ENCODE measurements around the gene DRG2. TPM values are rescaled to one million over a fixed set of nuclear protein-coding genes. Genes with fewer than 3 reads are reported as not detected.

Gene DRG2
- total RNA-seq, 1 experiment from 2014 or later, result 52.0 TPM

DNA sequence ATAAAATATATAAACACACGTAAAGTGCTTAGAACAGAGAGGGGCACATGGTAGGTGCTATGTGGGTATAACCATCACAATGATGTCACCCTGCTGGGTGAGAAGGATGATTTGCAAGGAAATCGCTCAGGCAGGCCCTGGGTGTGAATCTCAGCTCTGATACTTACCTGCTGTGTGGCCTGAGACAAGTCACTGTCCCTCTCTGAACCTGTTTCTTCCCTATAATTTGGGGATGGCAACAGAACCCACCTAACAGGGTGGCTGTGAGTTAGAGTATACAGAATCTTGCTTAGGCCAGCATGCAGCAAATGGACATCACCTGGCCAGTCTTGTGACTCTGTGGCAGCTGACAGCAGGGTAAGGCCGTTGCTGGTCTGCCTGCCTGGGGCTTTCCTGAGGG is 59.2 kb downstream of the DRG2 start:
- Histone ChIP-seq H2AK5ac (ENCODE audit: insufficient read length, low read length) (no peak overlapping the region), H2BK15ac (ENCODE audit: low read depth, low read length) (no peak overlapping the region), H3K9me3 (ENCODE audit: control insufficient read depth, low read depth, low read length) (no peaks in the 10 kb centered on the region), H3K79me2 (ENCODE audit: insufficient read depth, low read length) (no peaks in the 10 kb centered on the region), H3K4ac (ENCODE audit: low read depth, low read length) (no peak overlapping the region), H3K9ac (ENCODE audit: extremely low read depth, insufficient read length, low read length) (no peak overlapping the region), H3K4me1 (ENCODE audit: insufficient read depth, low read length) (peaks cover 3% of the 10 kb centered on the region; the same call in 1 of the 2 replicates), H2BK12ac (ENCODE audit: insufficient read length, low read depth, low read length) (no peak overlapping the region), H3T11ph (ENCODE audit: low read length) (no peak overlapping the region), H2BK5ac (ENCODE audit: insufficient read length, low read length) (no peak overlapping the region), H3K14ac (ENCODE audit: insufficient read depth, low read length) (no peak overlapping the region), H3K23ac (ENCODE audit: insufficient read length, low read depth, low read length) (no peak overlapping the region), H3K18ac (ENCODE audit: insufficient read length, low read depth, low read length) (no peak overlapping the region), H3K56ac (ENCODE audit: insufficient read length, low read depth, low read length) (no peak overlapping the region), H3K79me1 (ENCODE audit: insufficient read depth, low read depth, low read length, poor library complexity, severe bottlenecking) (no peaks in the 10 kb centered on the region), H4K91ac (ENCODE audit: insufficient read length, low read depth, low read length) (no peak overlapping the region), H3K4me2 (ENCODE audit: insufficient read depth, insufficient read length, low read length) (no peak overlapping the region), H3K23me2 (ENCODE audit: insufficient read length, low read depth, low read length, poor library complexity, severe bottlenecking) (no peaks in the 10 kb centered on the region), H3K27ac (ENCODE audit: insufficient read length, low read depth, low read length) (no peak overlapping the region), H3K27me3 (ENCODE audit: insufficient read depth, low read length) (no peaks in the 10 kb centered on the region), H4K8ac (replicated peaks; ENCODE audit: insufficient read length, low read depth, low read length) (no peak overlapping the region), H2BK20ac (ENCODE audit: low read depth, low read length, poor library complexity, severe bottlenecking) (no peak overlapping the region), H2AFZ (ENCODE audit: low read length) (no peak overlapping the region), H4K20me1 (ENCODE audit: control insufficient read depth, insufficient read depth, insufficient read length) (no peaks in the 10 kb centered on the region), H2BK120ac (ENCODE audit: low read depth, low read length, poor library complexity, severe bottlenecking) (no peak overlapping the region), H4K5ac (ENCODE audit: insufficient read length, low read depth, low read length) (no peak overlapping the region)
- no peaks in the 10 kb centered on the region for H3K9me3 Mint-ChIP-seq
- no peaks in the 10 kb centered on the region for H3K36me3 Mint-ChIP-seq (ENCODE audit: insufficient read depth in 1 of 3, low read depth in 3 of 3)
- peaks cover 10% of the 10 kb centered on the region for H3K27me3 Mint-ChIP-seq (ENCODE audit: low read depth)
- WGBS (ENCODE audit: extremely low coverage, insufficient read length, low lambda C conversion rate), result no CpG with 5 or more reads among the region's 3 CpGs
- no peak overlapping the region for H3K27ac Mint-ChIP-seq
- H3K4me1 Mint-ChIP-seq, result peaks cover 9 to 15% of the 10 kb centered on the region in 2 experiments
- DNase-seq, result no peak
- TF ChIP-seq CTCF (conservative IDR thresholded peaks at IDR 0.05), result no peak
- no peak overlapping the region for H3K4me3 Mint-ChIP-seq

Measured in H9 (cell line).